ENCODE data around the gene BCAR3.

DNA sequence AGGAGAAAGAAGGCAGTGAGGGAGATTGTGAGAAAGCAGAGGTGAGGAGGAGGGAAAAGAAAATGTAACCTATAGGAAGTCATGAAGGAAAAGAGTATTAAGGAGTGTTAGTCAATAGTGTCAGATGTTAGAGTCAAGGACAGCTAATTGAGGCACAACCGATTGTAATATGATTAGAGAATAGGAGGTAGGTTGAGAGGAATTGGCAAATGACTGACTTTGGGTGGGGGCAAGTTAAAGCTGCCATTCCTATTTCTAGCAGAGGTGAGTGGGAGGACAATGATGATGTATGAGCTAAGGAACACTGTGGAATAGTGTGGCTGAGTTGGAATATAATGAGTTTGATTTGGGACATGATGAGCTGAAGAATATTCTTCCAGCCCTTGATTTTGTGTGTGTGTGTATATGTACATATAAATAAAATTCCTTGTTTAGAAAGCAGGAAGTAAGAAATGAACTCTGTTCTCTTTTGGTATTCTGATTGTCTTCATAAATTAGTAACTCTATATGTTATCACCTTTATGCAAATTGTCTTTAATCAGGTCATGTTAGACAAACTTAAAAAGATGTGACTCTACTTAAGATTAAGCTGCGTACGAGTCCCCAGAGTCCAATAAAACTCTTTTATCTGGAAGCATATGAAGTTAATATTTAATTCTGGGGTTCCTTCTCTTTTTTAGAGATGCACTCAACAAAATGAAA lies 135.3 kb downstream of the BCAR3 start:
- TF ChIP-seq, protein P1, sequence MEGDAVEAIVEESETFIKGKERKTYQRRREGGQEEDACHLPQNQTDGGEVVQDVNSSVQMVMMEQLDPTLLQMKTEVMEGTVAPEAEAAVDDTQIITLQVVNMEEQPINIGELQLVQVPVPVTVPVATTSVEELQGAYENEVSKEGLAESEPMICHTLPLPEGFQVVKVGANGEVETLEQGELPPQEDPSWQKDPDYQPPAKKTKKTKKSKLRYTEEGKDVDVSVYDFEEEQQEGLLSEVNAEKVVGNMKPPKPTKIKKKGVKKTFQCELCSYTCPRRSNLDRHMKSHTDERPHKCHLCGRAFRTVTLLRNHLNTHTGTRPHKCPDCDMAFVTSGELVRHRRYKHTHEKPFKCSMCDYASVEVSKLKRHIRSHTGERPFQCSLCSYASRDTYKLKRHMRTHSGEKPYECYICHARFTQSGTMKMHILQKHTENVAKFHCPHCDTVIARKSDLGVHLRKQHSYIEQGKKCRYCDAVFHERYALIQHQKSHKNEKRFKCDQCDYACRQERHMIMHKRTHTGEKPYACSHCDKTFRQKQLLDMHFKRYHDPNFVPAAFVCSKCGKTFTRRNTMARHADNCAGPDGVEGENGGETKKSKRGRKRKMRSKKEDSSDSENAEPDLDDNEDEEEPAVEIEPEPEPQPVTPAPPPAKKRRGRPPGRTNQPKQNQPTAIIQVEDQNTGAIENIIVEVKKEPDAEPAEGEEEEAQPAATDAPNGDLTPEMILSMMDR (IDR thresholded peaks at IDR 0.05) = no peak
- no peak for TF ChIP-seq ZFX (IDR thresholded peaks at IDR 0.05; ENCODE audit: borderline replicate concordance)

Data from 22Rv1 (cell line).